Measurements from ENCODE around the gene KDM5D. TPM values are rescaled to one million over a fixed set of nuclear protein-coding genes. Genes with fewer than 3 reads are reported as not detected.

KDM5D gene
- total and polyA plus RNA-seq, 8 donors = 0.24 to 90.2 (median 64.8) TPM; not detected in 1

DNA sequence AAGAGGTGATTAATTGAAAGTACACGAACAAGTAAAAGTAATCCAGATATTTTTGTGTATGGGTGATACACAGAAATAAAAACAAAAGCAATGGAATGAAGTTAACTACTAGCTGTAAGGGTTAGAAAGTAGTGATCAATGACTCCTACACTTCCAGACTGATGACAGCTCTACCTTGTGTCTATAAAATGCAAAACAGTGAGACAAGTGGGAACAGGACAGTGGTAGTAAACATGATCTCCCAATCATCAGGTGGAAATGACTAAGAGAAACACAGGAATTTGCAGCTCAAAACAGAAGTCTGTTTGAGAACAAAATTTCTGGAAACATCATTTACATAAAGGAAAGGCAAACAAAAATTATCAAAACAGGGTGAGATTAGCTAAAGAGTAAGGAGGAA is 10.1 kb downstream of the KDM5D start:
- Histone ChIP-seq H3K27me3 (no peaks in the 10 kb centered on the region), H3K4me1 (no peaks in the 10 kb centered on the region), H3K27ac (no peak overlapping the region), H3K9me3 (no peaks in the 10 kb centered on the region), H3K36me3 (peaks cover 0 to 53% of the 10 kb centered on the region in 2 donors), H3K4me3 (no peak overlapping the region)
- intact Hi-C loops (cut with DNase I) = no loop called here
- DNase-seq (no peak), ATAC-seq (no peak)
- TF ChIP-seq, protein P1, sequence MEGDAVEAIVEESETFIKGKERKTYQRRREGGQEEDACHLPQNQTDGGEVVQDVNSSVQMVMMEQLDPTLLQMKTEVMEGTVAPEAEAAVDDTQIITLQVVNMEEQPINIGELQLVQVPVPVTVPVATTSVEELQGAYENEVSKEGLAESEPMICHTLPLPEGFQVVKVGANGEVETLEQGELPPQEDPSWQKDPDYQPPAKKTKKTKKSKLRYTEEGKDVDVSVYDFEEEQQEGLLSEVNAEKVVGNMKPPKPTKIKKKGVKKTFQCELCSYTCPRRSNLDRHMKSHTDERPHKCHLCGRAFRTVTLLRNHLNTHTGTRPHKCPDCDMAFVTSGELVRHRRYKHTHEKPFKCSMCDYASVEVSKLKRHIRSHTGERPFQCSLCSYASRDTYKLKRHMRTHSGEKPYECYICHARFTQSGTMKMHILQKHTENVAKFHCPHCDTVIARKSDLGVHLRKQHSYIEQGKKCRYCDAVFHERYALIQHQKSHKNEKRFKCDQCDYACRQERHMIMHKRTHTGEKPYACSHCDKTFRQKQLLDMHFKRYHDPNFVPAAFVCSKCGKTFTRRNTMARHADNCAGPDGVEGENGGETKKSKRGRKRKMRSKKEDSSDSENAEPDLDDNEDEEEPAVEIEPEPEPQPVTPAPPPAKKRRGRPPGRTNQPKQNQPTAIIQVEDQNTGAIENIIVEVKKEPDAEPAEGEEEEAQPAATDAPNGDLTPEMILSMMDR (IDR thresholded peaks at IDR 0.05) = no peak

DNA sequence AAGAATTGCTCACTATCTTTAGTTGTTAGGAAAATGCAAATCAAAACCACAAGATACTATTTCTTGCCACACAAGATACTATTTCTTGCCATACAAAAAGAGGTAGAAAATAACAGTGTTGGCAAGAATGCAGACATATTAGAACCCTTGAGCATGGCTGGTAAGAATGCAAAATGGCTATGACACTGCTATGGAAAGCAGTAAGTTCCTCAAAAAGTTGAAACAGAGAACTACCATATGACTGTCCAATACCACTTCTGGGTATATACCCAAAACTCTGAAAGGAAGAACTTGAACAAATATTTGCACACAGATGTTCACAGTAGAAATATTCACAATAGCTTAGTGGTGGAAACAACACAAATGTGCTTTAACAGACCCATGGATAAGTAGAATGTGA is 26.6 kb downstream of the KDM5D start:
- ATAC-seq (no peak), DNase-seq (no peak)
- no peaks in the 10 kb centered on the region for H3K9me3 ChIP-seq
- TF ChIP-seq, protein P1 (IDR thresholded peaks at IDR 0.05) = no peak
- peaks cover 0 to 59% of the 10 kb centered on the region in 2 donors for H3K36me3 ChIP-seq
- H3K4me3 ChIP-seq = no peak overlapping the region
- no peak overlapping the region for H3K27ac ChIP-seq
- intact Hi-C loops (cut with DNase I) = no loop called here
- no peaks in the 10 kb centered on the region for H3K27me3 ChIP-seq
- no peaks in the 10 kb centered on the region for H3K4me1 ChIP-seq

DNA sequence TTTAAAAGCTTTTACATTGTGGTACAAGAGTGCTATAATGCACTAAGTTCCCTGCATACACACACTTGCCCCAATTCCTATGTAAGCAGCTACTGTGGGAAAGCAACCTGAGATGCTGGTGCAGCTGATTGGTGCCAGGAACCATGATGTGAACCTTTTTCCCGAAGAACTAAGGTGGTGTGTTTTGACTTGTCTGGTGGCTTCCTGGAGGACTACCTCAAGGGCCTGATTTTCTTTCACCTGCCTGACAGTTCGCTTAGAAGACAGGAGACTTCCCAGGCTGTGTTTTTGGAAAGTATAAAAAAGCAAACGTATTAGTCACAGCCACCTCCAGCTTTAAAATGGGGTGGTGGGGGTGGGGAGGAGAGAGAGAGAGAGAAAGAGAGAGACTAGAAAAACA is 27.4 kb downstream of the KDM5D start:
- Histone ChIP-seq H3K27ac (no peak overlapping the region), H3K4me3 (no peak overlapping the region), H3K9me3 (no peaks in the 10 kb centered on the region), H3K4me1 (no peaks in the 10 kb centered on the region), H3K27me3 (no peaks in the 10 kb centered on the region), H3K36me3 (peaks cover 0 to 57% of the 10 kb centered on the region in 2 donors)
- DNase-seq (no peak), ATAC-seq (no peak)
- TF ChIP-seq, protein P1 (IDR thresholded peaks at IDR 0.05) = no peak
- intact Hi-C loops (cut with DNase I) = no loop called here

DNA sequence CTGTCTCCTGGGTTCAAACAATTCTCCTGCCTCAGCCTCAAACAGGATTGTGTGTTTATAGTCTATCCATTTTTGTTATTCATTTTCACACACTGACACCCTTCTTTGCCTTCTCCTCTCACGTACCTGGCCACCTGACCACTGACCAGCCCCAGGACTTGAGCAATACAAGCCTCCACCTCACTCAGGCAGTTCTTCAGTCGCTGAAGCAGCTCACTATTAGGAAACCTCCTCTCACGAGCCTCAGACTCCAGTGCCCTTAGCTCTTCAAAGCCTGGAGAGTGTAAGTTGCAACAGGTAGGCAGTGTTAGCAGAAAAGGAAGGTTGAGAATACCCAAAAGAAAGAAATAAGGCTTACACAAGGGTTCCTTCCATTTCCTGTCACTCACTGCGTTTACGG is 29.3 kb downstream of the KDM5D start:
- Histone ChIP-seq H3K27me3 (no peaks in the 10 kb centered on the region), H3K36me3 (peaks cover 0 to 49% of the 10 kb centered on the region in 2 donors)

DNA sequence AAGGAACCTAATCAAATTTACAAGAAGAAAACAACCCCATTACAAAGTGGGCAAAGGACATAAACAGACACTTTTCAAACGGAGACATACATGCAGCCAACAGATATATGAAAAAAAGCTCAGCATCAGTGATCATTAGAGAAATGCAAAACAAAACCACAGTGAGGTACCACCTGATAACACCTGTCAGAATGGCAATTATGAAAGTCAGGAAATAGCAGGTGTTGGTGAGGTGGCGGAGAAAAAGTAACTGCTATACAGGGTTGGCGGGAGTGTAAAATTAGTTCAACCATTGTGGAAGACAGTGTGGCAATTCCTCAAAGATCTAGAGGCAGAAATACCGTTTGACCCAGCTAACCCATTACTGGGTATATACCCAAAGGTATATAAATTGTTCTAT is 31.1 kb downstream of the KDM5D start:
- intact Hi-C loops (cut with DNase I) = no loop called here
- Histone ChIP-seq H3K36me3 (peaks cover 0 to 64% of the 10 kb centered on the region in 2 donors), H3K9me3 (no peaks in the 10 kb centered on the region), H3K4me3 (no peak overlapping the region), H3K27ac (no peak overlapping the region), H3K4me1 (no peaks in the 10 kb centered on the region), H3K27me3 (no peaks in the 10 kb centered on the region)
- ATAC-seq = no peak
- no peak for DNase-seq
- TF ChIP-seq, protein P1 (IDR thresholded peaks at IDR 0.05) = no peak

More for the DNA sequence above, 29.3 kb downstream of the KDM5D start:
- Histone ChIP-seq H3K4me1 (no peaks in the 10 kb centered on the region), H3K4me3 (no peak overlapping the region), H3K9me3 (no peaks in the 10 kb centered on the region), H3K27ac (no peak overlapping the region)
- intact Hi-C loops (cut with DNase I) = no loop called here
- TF ChIP-seq, protein P1 (IDR thresholded peaks at IDR 0.05) = no peak
- DNase-seq (no peak), ATAC-seq (no peak)

Data from left lung (tissue), 10 donors.